Ovary (tissue), 3 donors: ENCODE measurements around the gene ZBED1.
"Not testable (repeated sequence)": the region's sequence is repeated elsewhere in the genome, so short reads cannot be mapped to it uniquely, and the experiment has no call there.

Experiments used
- CTCF ChIP-seq, 3 donors: fragments of 450-650 bp in 2 of 3; fragments of 200-600 bp in 1 of 3; IDR thresholded peaks; one replicate each; pipeline versions ENCODE4 v1.5.1 to v1.8.0; 2016 to 2022; ENCODE audit warnings: antibody characterized with exemption in 3 of 3, mild to moderate bottlenecking in 1 of 3
- EP300 ChIP-seq: sonication (generic); formaldehyde crosslinking; IDR thresholded peaks from one replicate; pipeline ENCODE4 v1.6.1; 2017; ENCODE audit warnings: antibody characterized with exemption
- POLR2A ChIP-seq: fragments of 450-650 bp; IDR thresholded peaks from one replicate; pipeline ENCODE4 v1.6.1; 2017; ENCODE audit warnings: antibody characterized with exemption, mild to moderate bottlenecking, moderate library complexity
- donor health status: DM: no; HTN: no; CAD: no.

- not testable (repeated sequence) for TF ChIP-seq CTCF (IDR thresholded peaks at IDR 0.05); POLR2A; EP300
Observed at GRCh38 chrX:2460048-2460447, 40.7 kb downstream of the ZBED1 start.
